ENCODE results near the gene HSPA9. TPM values are rescaled to one million over a fixed set of nuclear protein-coding genes. Genes with fewer than 3 reads are reported as not detected.

Gene HSPA9
- total RNA-seq, 4 donors from 2014 or later: 128 to 254 (median 154) TPM

GRCh38 chr5:138582959-138583358 lies 7.8 kb upstream of the HSPA9 start:
- intact Hi-C loops (cut with DNase I; ENCODE audit: low total_unique reads): loop anchor here (10.0 kb wide), 1 partner anchor 682 kb away; no protein-coding TSS in a partner anchor
- Histone ChIP-seq H3K4me1 (no peaks in the 10 kb centered on the region), H3K9me3 (no peaks in the 10 kb centered on the region), H3K27ac (no peak overlapping the region), H3K36me3 (no peaks in the 10 kb centered on the region), H3K4me3 (no peak overlapping the region), H3K27me3 (no peaks in the 10 kb centered on the region)
- no peak for TF ChIP-seq CTCF (IDR thresholded peaks at IDR 0.05)
- no peak for TF ChIP-seq POLR2A (IDR thresholded peaks at IDR 0.05)
- DNase-seq: no peak

GRCh38 chr5:138580777-138581176 lies 5.6 kb upstream of the HSPA9 start:
- Histone ChIP-seq H3K4me1 (no peaks in the 10 kb centered on the region), H3K4me3 (no peak overlapping the region), H3K9me3 (no peaks in the 10 kb centered on the region), H3K27ac (no peak overlapping the region), H3K36me3 (no peaks in the 10 kb centered on the region), H3K27me3 (no peaks in the 10 kb centered on the region)
- intact Hi-C loops (cut with DNase I; ENCODE audit: low total_unique reads): loop anchor here (10.0 kb wide), 1 partner anchor 684 kb away; no protein-coding TSS in a partner anchor
- no peak for DNase-seq
- no peak for TF ChIP-seq POLR2A (IDR thresholded peaks at IDR 0.05)

- DNase-seq: no peak
- H3K4me3 ChIP-seq: no peak overlapping the region
- TF ChIP-seq POLR2A (IDR thresholded peaks at IDR 0.05): no peak
- TF ChIP-seq CTCF (IDR thresholded peaks at IDR 0.05): no peak
- H3K9me3 ChIP-seq: no peaks in the 10 kb centered on the region
- H3K4me1 ChIP-seq: no peaks in the 10 kb centered on the region
- no peak overlapping the region for H3K27ac ChIP-seq
- no peaks in the 10 kb centered on the region for H3K36me3 ChIP-seq
- intact Hi-C loops (cut with DNase I; ENCODE audit: low total_unique reads): loop anchor here (10.0 kb wide), 1 partner anchor 685 kb away; no protein-coding TSS in a partner anchor
- no peaks in the 10 kb centered on the region for H3K27me3 ChIP-seq
These were observed 4.8 kb upstream of the HSPA9 start for GRCh38 chr5:138580001-138580400.

- no peak overlapping the region for H3K27ac ChIP-seq
- DNase-seq: no peak
- no peaks in the 10 kb centered on the region for H3K36me3 ChIP-seq
- no peaks in the 10 kb centered on the region for H3K9me3 ChIP-seq
- H3K4me3 ChIP-seq: no peak overlapping the region
- TF ChIP-seq POLR2A (IDR thresholded peaks at IDR 0.05): no peak
- peak in 1 of 4 experiments; percentile 2 for TF ChIP-seq CTCF (IDR thresholded peaks at IDR 0.05)
- no peaks in the 10 kb centered on the region for H3K4me1 ChIP-seq
- H3K27me3 ChIP-seq: no peaks in the 10 kb centered on the region
- intact Hi-C loops (cut with DNase I; ENCODE audit: low total_unique reads): loop anchor here (5.0 kb wide), 1 partner anchor 173 kb away; the partner anchor contains the start of gene CTNNA1
These were observed 4.3 kb upstream of the HSPA9 start for GRCh38 chr5:138579517-138579863.

GRCh38 chr5:138577452-138577851 lies 2.3 kb upstream of the HSPA9 start:
- Histone ChIP-seq H3K9me3 (no peaks in the 10 kb centered on the region), H3K27me3 (no peaks in the 10 kb centered on the region), H3K27ac (no peak overlapping the region), H3K4me3 (no peak overlapping the region), H3K36me3 (no peaks in the 10 kb centered on the region), H3K4me1 (peaks cover 0 to 10% of the 10 kb centered on the region in 2 donors)
- no peak for DNase-seq
- intact Hi-C loops (cut with DNase I; ENCODE audit: low total_unique reads): loop anchor here (5.0 kb wide), 1 partner anchor 175 kb away; the partner anchor contains the start of gene CTNNA1
- no peak for TF ChIP-seq CTCF (IDR thresholded peaks at IDR 0.05)
- no peak for TF ChIP-seq POLR2A (IDR thresholded peaks at IDR 0.05)

All from uterus (tissue), 4 donors.